SH-SY5Y (cell line): ENCODE measurements around the gene PRELID1.

Experiments
- GATA2 ChIP-seq: IDR thresholded peaks from 2 replicates; pipeline ENCODE4 v1.6.1; 2011; ENCODE audit warnings: mild to moderate bottlenecking, low read depth, low read length
- GATA3 ChIP-seq: IDR thresholded peaks from 2 replicates; pipeline ENCODE4 v1.6.1; 2011; ENCODE audit warnings: low read depth, mild to moderate bottlenecking, low read length, moderate library complexity

DNA sequence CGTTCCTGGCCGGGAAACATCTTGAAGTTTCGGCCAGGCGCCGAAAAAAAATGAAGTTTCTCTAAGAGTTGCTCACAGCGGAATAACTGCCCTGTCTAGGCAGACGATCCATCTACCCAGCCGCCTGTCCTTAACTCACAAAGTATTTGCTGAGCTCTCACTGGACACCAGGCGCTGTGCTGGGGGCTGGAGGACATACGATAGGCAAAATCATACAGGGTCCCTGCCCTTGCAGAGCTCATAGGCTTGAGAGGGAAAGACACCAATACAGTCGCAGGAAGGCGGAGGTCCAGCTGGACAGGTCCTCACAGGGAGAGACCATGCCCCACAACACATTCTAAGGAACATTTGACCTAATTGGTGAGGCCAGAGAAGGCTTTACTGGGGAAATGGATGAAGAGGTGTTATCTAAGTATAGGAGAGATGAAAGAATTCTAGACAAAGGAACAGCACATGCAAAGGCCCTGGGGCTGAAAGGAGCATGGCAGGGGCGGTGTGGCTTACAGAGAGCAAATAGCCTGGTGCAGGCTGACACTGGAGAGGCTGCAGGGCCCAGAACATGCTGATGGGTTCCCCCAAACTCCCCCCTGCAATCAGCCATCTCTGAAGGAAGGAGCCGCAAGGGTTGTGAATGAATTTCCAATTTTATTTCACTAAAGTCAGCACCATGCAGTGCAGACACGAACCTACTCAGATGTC is 10.1 kb downstream of the PRELID1 start:
- TF ChIP-seq GATA2: no peak
- no peak for TF ChIP-seq GATA3
